Endothelial cell of umbilical vein (primary cell): ENCODE data around the gene SLC39A11. TPM values are rescaled to one million over a fixed set of nuclear protein-coding genes. Genes with fewer than 3 reads are reported as not detected.

Experiments used
- BruUV-seq: library from RNA; stranded (reverse); fragments of 400-500 nt; replicated peaks from 2 replicates; lab custom pipeline; 2021; lab: Mats Ljungman, UMichigan
- CTCF ChIA-PET: fragments of 300-600, 350-600 bp; sonication (Branson Sonifier 250); formaldehyde crosslinking; loops from one replicate; lab custom pipeline; 2021; ENCODE audit warnings: antibody characterized with exemption, inconsistent platforms; lab: Charles Lee
- POLR2A ChIA-PET: fragments of 300-600, 350-600 bp; sonication (Branson Sonifier 250); formaldehyde crosslinking; loops from one replicate; lab custom pipeline; 2021; ENCODE audit warnings: antibody characterized with exemption, inconsistent platforms; lab: Charles Lee
- DNase-seq: peaks from one replicate; pipeline ENCODE4 v3.0.0-alpha.2; 2011; ENCODE audit warnings: low read depth, low spot score
- FAIRE-seq: peaks from 2 replicates; lab custom pipeline; 2011; peaks lifted over from hg19 to GRCh38; lab: Jason Lieb, UNC
- H2AFZ ChIP-seq: 2 replicates; pipeline ENCODE4 v1.6.0; 2012; ENCODE audit warnings: low read depth, low read length, control low read depth, inconsistent platforms
- H3K27ac ChIP-seq: 2 replicates; pipeline ENCODE4 v1.5.1; 2011; ENCODE audit warnings: low read depth, mild to moderate bottlenecking, control low read depth, low read length, moderate library complexity; ENCODE audit not compliant: insufficient read depth
- H3K27me3 ChIP-seq, 2 experiments: 2 replicates each; pipeline versions ENCODE4 v1.6.0 to v1.6.1; 2011; ENCODE audit warnings: low read length in 2 of 2, mixed read lengths in 1 of 2; ENCODE audit not compliant: control insufficient read depth in 2 of 2, insufficient read depth in 2 of 2
- H3K36me3 ChIP-seq, 2 experiments: 2 replicates in 1 of 2; 3 replicates in 1 of 2; pipeline ENCODE4 v1.5.1; 2011; ENCODE audit warnings: low read length in 2 of 2, mild to moderate bottlenecking in 1 of 2, moderate library complexity in 1 of 2; ENCODE audit not compliant: control insufficient read depth in 2 of 2, insufficient read depth in 2 of 2; ENCODE audit errors: extremely low read depth in 1 of 2
- H3K4me1 ChIP-seq: 3 replicates; pipeline ENCODE4 v1.5.1; 2011; ENCODE audit warnings: mild to moderate bottlenecking, low read length; ENCODE audit not compliant: control insufficient read depth, insufficient read depth; ENCODE audit errors: extremely low read depth
- H3K4me2 ChIP-seq: 2 replicates; pipeline ENCODE4 v1.6.1; 2011; ENCODE audit warnings: low read length, control low read depth, mixed read lengths; ENCODE audit not compliant: insufficient read depth
- H3K4me3 ChIP-seq, 3 experiments: fragments of 200-600 bp in 1 of 3; sonication (generic), shearing (Covaris generic) in 1 of 3; replicated peaks in 1 of 3; 2 replicates each; pipeline ENCODE4 v1.5.1; 2011 to 2016; ENCODE audit warnings: control low read depth in 3 of 3, low read length in 3 of 3, mild to moderate bottlenecking in 2 of 3, inconsistent platforms in 1 of 3, low read depth in 1 of 3, moderate library complexity in 1 of 3; ENCODE audit not compliant: insufficient read depth in 1 of 3
- H3K79me2 ChIP-seq: 2 replicates; pipeline ENCODE4 v1.6.0; 2012; ENCODE audit warnings: low read length, inconsistent platforms; ENCODE audit not compliant: control insufficient read depth, insufficient read depth
- H3K9ac ChIP-seq: replicated peaks from 2 replicates; pipeline ENCODE3; 2011; ENCODE audit warnings: low read length, control low read depth; ENCODE audit not compliant: insufficient read depth; ENCODE audit errors: extremely low read depth
- H3K9me1 ChIP-seq: replicated peaks from 3 replicates; pipeline ENCODE4 v1.6.0; 2011; ENCODE audit warnings: mild to moderate bottlenecking, low read length; ENCODE audit not compliant: control insufficient read depth, insufficient read depth; ENCODE audit errors: extremely low read depth
- H3K9me3 ChIP-seq: replicated peaks from 2 replicates; pipeline ENCODE4 v1.5.1; 2012; ENCODE audit warnings: low read length, inconsistent platforms; ENCODE audit not compliant: control insufficient read depth, insufficient read depth
- H4K20me1 ChIP-seq: replicated peaks from 2 replicates; pipeline ENCODE3; 2011; ENCODE audit warnings: mild to moderate bottlenecking, low read length; ENCODE audit not compliant: control insufficient read depth, insufficient read depth; ENCODE audit errors: extremely low read depth
- EZH2 ChIP-seq: IDR thresholded peaks from 2 replicates; pipeline ENCODE4 v1.6.1; 2012; ENCODE audit warnings: borderline replicate concordance, low read depth, mild to moderate bottlenecking, moderate library complexity, low read length, inconsistent platforms; ENCODE audit not compliant: severe bottlenecking
- FOS ChIP-seq: IDR thresholded peaks from 2 replicates; pipeline ENCODE4 v1.6.1; 2011; ENCODE audit warnings: mild to moderate bottlenecking, low read length, moderate library complexity, borderline replicate concordance; ENCODE audit not compliant: insufficient read depth
- GATA2 ChIP-seq: IDR thresholded peaks from 2 replicates; pipeline ENCODE4 v1.7.0; 2011; ENCODE audit warnings: low read depth, mild to moderate bottlenecking, moderate library complexity, mixed read lengths, low read length; ENCODE audit not compliant: insufficient read length, insufficient read depth
- JUN ChIP-seq: IDR thresholded peaks from 2 replicates; pipeline ENCODE4 v1.6.1; 2011; ENCODE audit warnings: borderline replicate concordance, low read depth; ENCODE audit not compliant: insufficient read length, insufficient read depth
- MAX ChIP-seq: IDR thresholded peaks from 2 replicates; pipeline ENCODE4 v1.6.1; 2011; ENCODE audit not compliant: insufficient read depth, insufficient read length
- MYC ChIP-seq: IDR thresholded peaks from one replicate; pipeline ENCODE4 v1.6.1; 2011; ENCODE audit warnings: mild to moderate bottlenecking, low read depth, low read length
- POLR2A ChIP-seq: IDR thresholded peaks from 2 replicates; pipeline ENCODE4 v1.6.1; 2012; ENCODE audit warnings: low read depth, mild to moderate bottlenecking, control low read depth, low read length
- POLR2AphosphoS5 ChIP-seq: IDR thresholded peaks from 2 replicates; pipeline ENCODE4 v1.6.1; 2012; ENCODE audit warnings: low read depth, mild to moderate bottlenecking, control low read depth, low read length, moderate library complexity; ENCODE audit not compliant: insufficient read depth
- dilution Hi-C: fragments of 300-500 bp; cut with MboI; formaldehyde crosslinking; loops from one replicate; pipeline ENCODE4 v1.15.0; 2019; ENCODE audit warnings: low sequenced_read_pairs; ENCODE audit not compliant: extremely low pct_ligation_motif_present
- intact Hi-C: fragments of 100-400 bp; cut with micrococcal nuclease; formaldehyde crosslinking; loops from one replicate; pipeline ENCODE4 v1.10.0; 2022
- polyA plus RNA-seq, 4 experiments: library from polyadenylated mRNA; depleted of rRNA in 3 of 4; stranded (reverse) in 3 of 4; unstranded in 1 of 4; fragments of >200 nt; gene quantifications; 2 replicates each; pipeline versions ENCODE4 v1.2.1 to v1.2.3, GENCODE V29; 2011 to 2012; ENCODE audit warnings: missing spikeins in 1 of 4
- total RNA-seq: library from RNA; stranded (reverse); gene quantifications from 2 replicates; pipeline ENCODE4 v1.2.3, GENCODE V29; 2021
- TF ChIP-seq, protein P1 (sequence below), 2 donors: IDR thresholded peaks; 1 replicate in 1 of 2; 2 replicates in 1 of 2; pipeline ENCODE4 v1.5.1; 2011; ENCODE audit warnings: low read length in 2 of 2, mild to moderate bottlenecking in 2 of 2, moderate library complexity in 2 of 2, control low read depth in 1 of 2, inconsistent platforms in 1 of 2, low read depth in 1 of 2; ENCODE audit not compliant: insufficient read depth in 1 of 2; ENCODE audit errors: extremely low read depth in 1 of 2

SLC39A11 gene
- total and polyA plus RNA-seq, 2 donors (not counting 3 experiments of a cell fraction or from before 2014, with no cell fraction given): 8.1 to 11.9 TPM

- DNase-seq (no peak), FAIRE-seq (no peak)
- Histone ChIP-seq H3K9me1 (no peaks in the 10 kb centered on the region), H3K27ac (no peak overlapping the region), H3K9me3 (no peaks in the 10 kb centered on the region), H4K20me1 (no peaks in the 10 kb centered on the region), H3K4me1 (peaks cover 4% of the 10 kb centered on the region), H3K4me3 (no peak overlapping the region), H3K79me2 (no peaks in the 10 kb centered on the region), H3K9ac (no peak overlapping the region), H2AFZ (no peak overlapping the region), H3K27me3 (no peaks in the 10 kb centered on the region), H3K36me3 (no peaks in the 10 kb centered on the region), H3K4me2 (no peak overlapping the region)
- POLR2A ChIA-PET: no interaction called here
- intact Hi-C loops (loop anchor here (2.0 to 10.0 kb wide), 2 partner anchors 531 to 991 kb away; no protein-coding TSS in a partner anchor), dilution Hi-C loops (no loop called here)
- TF ChIP-seq JUN (no peak), EZH2 (no peak), MAX (no peak), POLR2AphosphoS5 (no peak), FOS (no peak), GATA2 (no peak), POLR2A (no peak), MYC (no peak)
- TF ChIP-seq, protein P1, sequence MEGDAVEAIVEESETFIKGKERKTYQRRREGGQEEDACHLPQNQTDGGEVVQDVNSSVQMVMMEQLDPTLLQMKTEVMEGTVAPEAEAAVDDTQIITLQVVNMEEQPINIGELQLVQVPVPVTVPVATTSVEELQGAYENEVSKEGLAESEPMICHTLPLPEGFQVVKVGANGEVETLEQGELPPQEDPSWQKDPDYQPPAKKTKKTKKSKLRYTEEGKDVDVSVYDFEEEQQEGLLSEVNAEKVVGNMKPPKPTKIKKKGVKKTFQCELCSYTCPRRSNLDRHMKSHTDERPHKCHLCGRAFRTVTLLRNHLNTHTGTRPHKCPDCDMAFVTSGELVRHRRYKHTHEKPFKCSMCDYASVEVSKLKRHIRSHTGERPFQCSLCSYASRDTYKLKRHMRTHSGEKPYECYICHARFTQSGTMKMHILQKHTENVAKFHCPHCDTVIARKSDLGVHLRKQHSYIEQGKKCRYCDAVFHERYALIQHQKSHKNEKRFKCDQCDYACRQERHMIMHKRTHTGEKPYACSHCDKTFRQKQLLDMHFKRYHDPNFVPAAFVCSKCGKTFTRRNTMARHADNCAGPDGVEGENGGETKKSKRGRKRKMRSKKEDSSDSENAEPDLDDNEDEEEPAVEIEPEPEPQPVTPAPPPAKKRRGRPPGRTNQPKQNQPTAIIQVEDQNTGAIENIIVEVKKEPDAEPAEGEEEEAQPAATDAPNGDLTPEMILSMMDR (IDR thresholded peaks at IDR 0.05; ENCODE audit: extremely low read depth in 1 of 2, insufficient read depth in 1 of 2, low read depth in 1 of 2, low read length in 2 of 2): no peak
- BruUV-seq: no TSS peak
- CTCF ChIA-PET: interaction anchor here (1.0 to 5.5 kb wide), 10 partner anchors 26 to 645 kb away, joined by 3 to 236 read pairs (median 58); no protein-coding TSS in a partner anchor
These were observed 368.8 kb downstream of the SLC39A11 start for GRCh38 chr17:72723711-72724110.
